ENCODE measurements around the gene PFDN2. TPM values are rescaled to one million over a fixed set of nuclear protein-coding genes. Genes with fewer than 3 reads are reported as not detected.

PFDN2 gene
- total and polyA plus RNA-seq, 4 experiments from 2014 or later, result 40.8 to 89.1 (median 55.9) TPM

Other genes starting within 250 kb of the PFDN2 start
- gene ITLN1, start 232.9 kb downstream of the PFDN2 start, total RNA-seq, result not detected
- not detected for gene ITLN1, start 232.9 kb downstream of the PFDN2 start, polyA plus RNA-seq
- not detected for gene ITLN2, start 163.2 kb downstream of the PFDN2 start, total RNA-seq
- gene ITLN2, start 163.2 kb downstream of the PFDN2 start, polyA plus RNA-seq, result not detected
- 10 to 100 TPM; 19.3 to 27.1 TPM for gene F11R, start 96.9 kb downstream of the PFDN2 start, total RNA-seq
- 10 to 100 TPM; 15.9 to 33.2 TPM for gene F11R, start 96.9 kb downstream of the PFDN2 start, polyA plus RNA-seq
- 10 to 100 TPM; 92.0 to 93.1 TPM for gene TSTD1, start 79.1 kb downstream of the PFDN2 start, total RNA-seq
- gene TSTD1, start 79.1 kb downstream of the PFDN2 start, polyA plus RNA-seq, result 100 to 1,000 TPM; 264 to 411 TPM
- gene USF1, start 72.1 kb downstream of the PFDN2 start, total RNA-seq, result 100 to 1,000 TPM; 101 to 102 TPM
- gene USF1, start 72.1 kb downstream of the PFDN2 start, polyA plus RNA-seq, result 1 to 10 TPM; 1.4 to 5.9 TPM
- gene ARHGAP30, start 48.1 kb downstream of the PFDN2 start, total RNA-seq, result 100 to 1,000 TPM; 222 to 226 TPM
- gene ARHGAP30, start 48.1 kb downstream of the PFDN2 start, polyA plus RNA-seq, result 100 to 1,000 TPM in 1 of 2 donors, 10 to 100 TPM in 1; 63.4 to 213 TPM
- gene NECTIN4, start 28.5 kb downstream of the PFDN2 start, total RNA-seq, result not detected
- gene NECTIN4, start 28.5 kb downstream of the PFDN2 start, polyA plus RNA-seq, result not detected
- gene KLHDC9, start 19.7 kb downstream of the PFDN2 start, total RNA-seq, result under 1 TPM; 0.52 to 0.53 TPM
- gene KLHDC9, start 19.7 kb downstream of the PFDN2 start, polyA plus RNA-seq, result 1 to 10 TPM in 1 of 2 donors, under 1 TPM in 1; 0.68 to 2.4 TPM
- gene NIT1, start 68 bp upstream of the PFDN2 start, total RNA-seq, result 10 to 100 TPM; 49.0 to 50.5 TPM
- 10 to 100 TPM; 17.5 to 21.4 TPM for gene NIT1, start 68 bp upstream of the PFDN2 start, polyA plus RNA-seq
- gene DEDD, start 14.6 kb upstream of the PFDN2 start, total RNA-seq, result 10 to 100 TPM; 39.1 to 41.4 TPM
- gene DEDD, start 14.6 kb upstream of the PFDN2 start, polyA plus RNA-seq, result 10 to 100 TPM; 40.7 to 42.0 TPM
- gene UFC1, start 35.9 kb upstream of the PFDN2 start, total RNA-seq, result 10 to 100 TPM; 87.2 to 87.4 TPM
- gene UFC1, start 35.9 kb upstream of the PFDN2 start, polyA plus RNA-seq, result 100 to 1,000 TPM; 146 to 176 TPM
- 10 to 100 TPM; 62.0 to 63.6 TPM for gene USP21, start 41.5 kb upstream of the PFDN2 start, total RNA-seq
- 10 to 100 TPM; 15.5 to 30.6 TPM for gene USP21, start 41.5 kb upstream of the PFDN2 start, polyA plus RNA-seq
- 10 to 100 TPM; 59.4 to 69.8 TPM for gene PPOX, start 48.4 kb upstream of the PFDN2 start, total RNA-seq
- gene PPOX, start 48.4 kb upstream of the PFDN2 start, polyA plus RNA-seq, result 10 to 100 TPM; 16.3 to 25.7 TPM
- gene B4GALT3, start 59.5 kb upstream of the PFDN2 start, total RNA-seq, result 10 to 100 TPM; 64.6 to 71.5 TPM
- 10 to 100 TPM; 55.9 to 60.5 TPM for gene B4GALT3, start 59.5 kb upstream of the PFDN2 start, polyA plus RNA-seq
- 1 to 10 TPM; 1.4 to 2.4 TPM for gene ADAMTS4, start 81.0 kb upstream of the PFDN2 start, total RNA-seq
- gene ADAMTS4, start 81.0 kb upstream of the PFDN2 start, polyA plus RNA-seq, result under 1 TPM in 1 of 2 donors, not detected in 1; 0.07 TPM
- gene NDUFS2, start 84.3 kb upstream of the PFDN2 start, total RNA-seq, result 100 to 1,000 TPM in 1 of 2 experiments, 10 to 100 TPM in 1; 89.9 to 100 TPM
- 100 to 1,000 TPM in 1 of 2 donors, 10 to 100 TPM in 1; 90.1 to 112 TPM for gene NDUFS2, start 84.3 kb upstream of the PFDN2 start, polyA plus RNA-seq
- gene FCER1G, start 97.3 kb upstream of the PFDN2 start, total RNA-seq, result 10 to 100 TPM in 1 of 2 experiments, 1 to 10 TPM in 1; 9.9 to 10.5 TPM
- gene FCER1G, start 97.3 kb upstream of the PFDN2 start, polyA plus RNA-seq, result 1 to 10 TPM; 2.1 to 2.8 TPM
- gene APOA2, start 105.6 kb upstream of the PFDN2 start, total RNA-seq, result not detected
- not detected for gene APOA2, start 105.6 kb upstream of the PFDN2 start, polyA plus RNA-seq
- gene TOMM40L, start 108.0 kb upstream of the PFDN2 start, total RNA-seq, result 1 to 10 TPM; 8.2 to 8.8 TPM
- 1 to 10 TPM; 2.9 to 6.9 TPM for gene TOMM40L, start 108.0 kb upstream of the PFDN2 start, polyA plus RNA-seq
- not detected for gene NR1I3, start 120.2 kb upstream of the PFDN2 start, total RNA-seq
- gene NR1I3, start 120.2 kb upstream of the PFDN2 start, polyA plus RNA-seq, result under 1 TPM in 1 of 2 donors, not detected in 1; 0.13 TPM
- gene PCP4L1, start 140.7 kb upstream of the PFDN2 start, total RNA-seq, result not detected
- not detected for gene PCP4L1, start 140.7 kb upstream of the PFDN2 start, polyA plus RNA-seq
- gene MPZ, start 191.9 kb upstream of the PFDN2 start, total RNA-seq, result 10 to 100 TPM; 11.1 to 11.9 TPM
- gene MPZ, start 191.9 kb upstream of the PFDN2 start, polyA plus RNA-seq, result under 1 TPM in 1 of 2 donors, not detected in 1; 0.14 TPM
- 100 to 1,000 TPM; 106 to 108 TPM for gene SDHC, start 196.3 kb upstream of the PFDN2 start, total RNA-seq
- 100 to 1,000 TPM; 183 to 296 TPM for gene SDHC, start 196.3 kb upstream of the PFDN2 start, polyA plus RNA-seq
- not detected for gene CFAP126, start 249.8 kb upstream of the PFDN2 start, total RNA-seq
- not detected for gene CFAP126, start 249.8 kb upstream of the PFDN2 start, polyA plus RNA-seq